Transverse colon (tissue), 4 donors: Measurements from ENCODE around the gene TIAM1. TPM values are rescaled to one million over a fixed set of nuclear protein-coding genes. Genes with fewer than 3 reads are reported as not detected.

Source experiments
- DNase-seq: peaks from one replicate; pipeline ENCODE4 v3.0.0-alpha.2; 2019
- H3K27ac ChIP-seq, 4 donors: fragments of 200-600 bp; sonication (generic); 2 replicates each; pipeline ENCODE4 v1.5.1; 2016 to 2018; ENCODE audit warnings: inconsistent platforms in 4 of 4
- H3K27me3 ChIP-seq: fragments of 200-600 bp; sonication (generic); 2 replicates; pipeline ENCODE4 v1.5.1; 2017; ENCODE audit warnings: inconsistent platforms
- H3K36me3 ChIP-seq, 4 donors: fragments of 200-600 bp; sonication (generic); 2 replicates each; pipeline ENCODE4 v1.5.1; 2017 to 2019; ENCODE audit warnings: inconsistent platforms in 4 of 4
- H3K4me1 ChIP-seq, 4 donors: fragments of 200-600 bp; sonication (generic); 2 replicates each; pipeline ENCODE4 v1.5.1; 2017 to 2020; ENCODE audit warnings: inconsistent platforms in 4 of 4
- H3K4me3 ChIP-seq, 4 donors: fragments of 200-600 bp; sonication (generic); 1 replicate in 1 of 4; 2 replicates in 3 of 4; pipeline versions ENCODE4 v1.5.1 to v1.6.1; 2017 to 2019; ENCODE audit warnings: inconsistent platforms in 4 of 4
- H3K9me3 ChIP-seq, 2 donors: fragments of 200-600 bp; sonication (generic); 2 replicates each; pipeline ENCODE4 v1.5.1; 2017 to 2019; ENCODE audit warnings: inconsistent platforms in 2 of 2
- CTCF ChIP-seq, 5 experiments: fragments of 200-600 bp in 3 of 5; fragments of 450-650 bp in 2 of 5; sonication (generic) in 3 of 5; IDR thresholded peaks; 1 replicate in 2 of 5; 2 replicates in 3 of 5; pipeline ENCODE4 v1.5.1; 2016 to 2017; ENCODE audit warnings: antibody characterized with exemption in 5 of 5, inconsistent platforms in 3 of 5, mild to moderate bottlenecking in 2 of 5, moderate library complexity in 1 of 5
- EP300 ChIP-seq: sonication (generic); formaldehyde crosslinking; IDR thresholded peaks from one replicate; pipeline ENCODE4 v1.6.1; 2017; ENCODE audit warnings: antibody characterized with exemption, low read depth
- POLR2A ChIP-seq: fragments of 450-650 bp; IDR thresholded peaks from one replicate; pipeline ENCODE4 v1.6.1; 2016; ENCODE audit warnings: antibody characterized with exemption, mild to moderate bottlenecking, moderate library complexity
- POLR2AphosphoS5 ChIP-seq, 3 donors: sonication (generic); formaldehyde crosslinking; IDR thresholded peaks; one replicate each; pipeline ENCODE4 v1.6.1; 2016; ENCODE audit warnings: antibody characterized with exemption in 3 of 3
- WGBS, 2 donors: methylation state at CpG; one replicate each; pipeline ENCODE4 v1.1.5; 2018; ENCODE audit warnings: low coverage in 1 of 2; 5-methylcytosine and 5-hydroxymethylcytosine counted together
- in situ Hi-C, 4 donors: fragments of 200-750 bp; cut with MboI; loops; one replicate each; pipeline versions ENCODE4 v1.15.0 to v1.15.1; 2017; ENCODE audit warnings: low sequenced_read_pairs in 3 of 4, low pct_ligation_motif_present in 1 of 4, low pct_unique_long_range_greater_than_20kb in 1 of 4
- intact Hi-C: fragments of 100-400 bp; cut with DNase I; formaldehyde crosslinking; loops from one replicate; pipeline ENCODE4 v1.15.1; 2023; ENCODE audit warnings: low total_unique reads
- total RNA-seq, 4 donors: library from RNA; depleted of rRNA; stranded (reverse); fragments of >200 nt; gene quantifications; one replicate each; pipeline ENCODE4 v1.1.0, GENCODE V29; 2016

Gene TIAM1
- total RNA-seq, 4 donors from 2014 or later, result 4.5 to 18.9 (median 6.5) TPM

- H3K36me3 ChIP-seq, result no peaks in the 10 kb centered on the region
- TF ChIP-seq POLR2A (no peak), POLR2AphosphoS5 (IDR thresholded peaks at IDR 0.05) (no peak), EP300 (no peak), CTCF (IDR thresholded peaks at IDR 0.05) (no peak)
- 75 to 80% methylated on average over 5 of the region's 5 CpGs for WGBS, 2 donors
- no peaks in the 10 kb centered on the region for H3K9me3 ChIP-seq
- in situ Hi-C loops (no loop called here), intact Hi-C loops (no loop called here)
- no peak for DNase-seq
- no peaks in the 10 kb centered on the region for H3K4me1 ChIP-seq
- H3K27ac ChIP-seq, result no peak overlapping the region
- H3K27me3 ChIP-seq, result no peaks in the 10 kb centered on the region
- H3K4me3 ChIP-seq, result no peak overlapping the region
These were observed 38.0 kb upstream of the TIAM1 start for GRCh38 chr21:31382060-31382459.

DNA sequence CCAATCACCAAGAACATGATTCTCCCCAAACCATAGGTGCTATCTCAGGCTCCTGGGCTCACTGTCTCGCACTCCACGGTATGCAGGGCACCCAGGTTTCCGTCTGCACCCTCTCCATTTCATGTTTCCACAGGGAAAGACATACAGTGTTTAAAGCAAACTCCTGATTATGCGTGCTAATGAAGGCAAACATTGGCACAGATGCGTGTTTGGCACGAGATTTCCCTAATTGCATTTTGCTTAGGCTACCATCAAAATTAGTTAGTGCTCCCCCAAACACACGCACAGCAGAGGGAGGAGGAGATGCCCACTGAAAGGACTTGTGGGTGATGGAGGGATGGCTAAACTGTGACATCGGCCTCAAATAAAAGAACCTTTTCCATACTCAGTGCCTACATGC is 32.2 kb upstream of the TIAM1 start:
- in situ Hi-C loops (no loop called here), intact Hi-C loops (no loop called here)
- no peak overlapping the region for H3K4me3 ChIP-seq
- H3K27ac ChIP-seq, result no peak overlapping the region
- no peak for TF ChIP-seq EP300
- no peak for TF ChIP-seq CTCF (IDR thresholded peaks at IDR 0.05)
- TF ChIP-seq POLR2A, result no peak
- TF ChIP-seq POLR2AphosphoS5 (IDR thresholded peaks at IDR 0.05), result no peak
- H3K36me3 ChIP-seq, result no peaks in the 10 kb centered on the region
- H3K9me3 ChIP-seq, result no peaks in the 10 kb centered on the region
- no peaks in the 10 kb centered on the region for H3K27me3 ChIP-seq
- no peaks in the 10 kb centered on the region for H3K4me1 ChIP-seq
- DNase-seq, result no peak
- 83 to 86% methylated on average over 8 of the region's 8 CpGs for WGBS, 2 donors

DNA sequence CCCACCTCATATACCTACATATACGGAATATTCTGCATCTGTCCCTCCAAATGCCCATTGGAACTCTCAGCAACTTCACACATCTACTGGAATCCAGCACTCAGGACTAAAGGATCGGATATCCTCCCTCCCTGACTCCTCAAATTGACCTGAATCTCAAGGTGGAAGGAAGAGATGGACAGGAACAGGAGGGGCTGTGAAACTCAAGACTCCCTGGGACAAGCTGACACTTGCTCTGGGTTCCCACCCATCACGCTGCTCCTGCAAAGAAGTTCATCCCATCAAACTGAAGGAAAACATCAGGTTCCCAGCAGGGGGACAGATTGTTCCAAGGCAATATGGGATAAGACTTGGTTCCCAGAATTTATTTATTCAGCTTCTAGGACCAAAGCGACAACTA is 30.3 kb upstream of the TIAM1 start:
- no peak for DNase-seq
- no peak overlapping the region for H3K27ac ChIP-seq
- intact Hi-C loops (no loop called here), in situ Hi-C loops (no loop called here)
- no peaks in the 10 kb centered on the region for H3K4me1 ChIP-seq
- no peaks in the 10 kb centered on the region for H3K27me3 ChIP-seq
- TF ChIP-seq CTCF (IDR thresholded peaks at IDR 0.05) (no peak), EP300 (no peak), POLR2A (no peak), POLR2AphosphoS5 (IDR thresholded peaks at IDR 0.05) (no peak)
- 85 to 89% methylated on average over 3 to 4 of the region's 4 CpGs for WGBS, 2 donors
- H3K9me3 ChIP-seq, result no peaks in the 10 kb centered on the region
- H3K36me3 ChIP-seq, result no peaks in the 10 kb centered on the region
- H3K4me3 ChIP-seq, result no peak overlapping the region

GRCh38 chr21:31372471-31372765 is 28.4 kb upstream of the TIAM1 start:
- no peak overlapping the region for H3K4me3 ChIP-seq
- in situ Hi-C loops, result no loop called here
- no peak overlapping the region for H3K27ac ChIP-seq
- TF ChIP-seq EP300 (no peak), CTCF (IDR thresholded peaks at IDR 0.05) (no peak), POLR2A (no peak), POLR2AphosphoS5 (IDR thresholded peaks at IDR 0.05) (no peak)
- no peaks in the 10 kb centered on the region for H3K4me1 ChIP-seq
- no peaks in the 10 kb centered on the region for H3K27me3 ChIP-seq
- WGBS, 2 donors, result 89 to 100% methylated on average over 1 to 3 of the region's 3 CpGs
- intact Hi-C loops, result no loop called here
- H3K9me3 ChIP-seq, result no peaks in the 10 kb centered on the region
- no peaks in the 10 kb centered on the region for H3K36me3 ChIP-seq
- no peak for DNase-seq
